GM23248 (cell line): ENCODE data around the gene LRRFIP1. TPM values are rescaled to one million over a fixed set of nuclear protein-coding genes. Genes with fewer than 3 reads are reported as not detected.

Source experiments
- DNase-seq: peaks from one replicate; pipeline ENCODE4 v3.0.0-alpha.2; 2015
- H2AFZ ChIP-seq: fragments of 200-600 bp; sonication (generic); 2 replicates; pipeline ENCODE4 v1.6.1; 2016; ENCODE audit warnings: antibody characterized with exemption
- H3F3A ChIP-seq: fragments of 200-600 bp; sonication (generic); 2 replicates; pipeline ENCODE4 v1.6.1; 2016; ENCODE audit warnings: mild to moderate bottlenecking, antibody characterized with exemption, mixed run types; ENCODE audit not compliant: insufficient read depth
- H3K27ac ChIP-seq: fragments of 200-600 bp; sonication (generic); 2 replicates; pipeline ENCODE4 v1.5.1; 2016; ENCODE audit warnings: mild to moderate bottlenecking
- H3K27me3 ChIP-seq: fragments of 200-600 bp; sonication (generic); replicated peaks from 2 replicates; pipeline ENCODE4 v1.6.1; 2016; ENCODE audit warnings: mild to moderate bottlenecking; ENCODE audit not compliant: insufficient read depth
- H3K36me3 ChIP-seq: fragments of 200-600 bp; sonication (generic); 2 replicates; pipeline ENCODE4 v1.6.1; 2016; ENCODE audit warnings: low read depth, mild to moderate bottlenecking
- H3K4me1 ChIP-seq: fragments of 200-600 bp; sonication (generic); 2 replicates; pipeline ENCODE4 v1.6.1; 2016; ENCODE audit warnings: mild to moderate bottlenecking; ENCODE audit not compliant: insufficient read depth
- H3K4me2 ChIP-seq: fragments of 200-600 bp; sonication (generic); one replicate; pipeline ENCODE4 v1.6.1; 2016; ENCODE audit warnings: mild to moderate bottlenecking; ENCODE audit not compliant: unreplicated experiment
- H3K4me3 ChIP-seq: fragments of 200-600 bp; sonication (generic); 2 replicates; pipeline ENCODE4 v1.5.1; 2016; ENCODE audit warnings: mild to moderate bottlenecking
- H3K79me2 ChIP-seq: fragments of 200-600 bp; sonication (generic); 2 replicates; pipeline ENCODE4 v1.6.1; 2016; ENCODE audit warnings: mild to moderate bottlenecking; ENCODE audit not compliant: insufficient read depth
- H3K9ac ChIP-seq: fragments of 200-600 bp; sonication (generic); 2 replicates; pipeline ENCODE4 v1.6.1; 2016; ENCODE audit warnings: mild to moderate bottlenecking
- H3K9me2 ChIP-seq: fragments of 200-600 bp; sonication (generic); 2 replicates; pipeline ENCODE4 v1.6.1; 2016; ENCODE audit warnings: mixed run types, mild to moderate bottlenecking, moderate library complexity; ENCODE audit not compliant: insufficient read depth
- H3K9me3 ChIP-seq: fragments of 200-600 bp; sonication (generic); one replicate; pipeline ENCODE4 v1.6.1; 2017; ENCODE audit warnings: low read depth
- H4K20me1 ChIP-seq: fragments of 200-600 bp; sonication (generic); 2 replicates; pipeline ENCODE4 v1.6.0; 2016; ENCODE audit not compliant: insufficient read depth
- EZH2 ChIP-seq: fragments of 200-600 bp; sonication (generic); IDR thresholded peaks from 2 replicates; pipeline ENCODE4 v1.6.1; 2018; ENCODE audit warnings: antibody characterized with exemption, mild to moderate bottlenecking; ENCODE audit not compliant: insufficient read depth, poor library complexity, severe bottlenecking
- EZH2phosphoT487 ChIP-seq: fragments of 200-600 bp; sonication (generic); IDR thresholded peaks from 2 replicates; pipeline ENCODE4 v1.6.1; 2018; ENCODE audit warnings: antibody characterized with exemption, moderate library complexity, mild to moderate bottlenecking, low read depth; ENCODE audit not compliant: insufficient read depth
- whole genome bisulfite sequencing, 2 experiments: methylation state at CpG; one replicate each; pipeline ENCODE4 v1.1.6; 2015 to 2017; ENCODE audit warnings: low lambda C conversion rate in 2 of 2, low coverage in 1 of 2; ENCODE audit errors: missing lambda C conversion rate in 2 of 2; 5-methylcytosine and 5-hydroxymethylcytosine counted together
- in situ Hi-C: fragments of 300-500 bp; cut with MboI; formaldehyde crosslinking; loops from 2 replicates; pipeline ENCODE4 v1.15.0; 2020
- polyA plus RNA-seq: library from polyadenylated mRNA; unstranded; fragments of >200 nt; fragmentation: Nextera tagmentation; extraction: Ambion mirVana; gene quantifications from 2 replicates; pipeline ENCODE4 v1.2.1, GENCODE V29; 2016
- total RNA-seq: library from RNA; depleted of rRNA; stranded (reverse); fragments of >200 nt; shearing (Covaris generic); gene quantifications from 2 replicates; pipeline ENCODE4 v1.2.3, GENCODE V29; 2014

Gene LRRFIP1
- total and polyA plus RNA-seq, 2 experiments from 2014 or later, result 84.4 to 159 TPM

- 92 to 94% methylated on average over 6 of the region's 6 CpGs for WGBS, 2 experiments
- TF ChIP-seq EZH2phosphoT487, result no peak
- no peak for TF ChIP-seq EZH2
Observed at GRCh38 chr2:237639836-237640220, 12.4 kb downstream of the LRRFIP1 start.

DNA sequence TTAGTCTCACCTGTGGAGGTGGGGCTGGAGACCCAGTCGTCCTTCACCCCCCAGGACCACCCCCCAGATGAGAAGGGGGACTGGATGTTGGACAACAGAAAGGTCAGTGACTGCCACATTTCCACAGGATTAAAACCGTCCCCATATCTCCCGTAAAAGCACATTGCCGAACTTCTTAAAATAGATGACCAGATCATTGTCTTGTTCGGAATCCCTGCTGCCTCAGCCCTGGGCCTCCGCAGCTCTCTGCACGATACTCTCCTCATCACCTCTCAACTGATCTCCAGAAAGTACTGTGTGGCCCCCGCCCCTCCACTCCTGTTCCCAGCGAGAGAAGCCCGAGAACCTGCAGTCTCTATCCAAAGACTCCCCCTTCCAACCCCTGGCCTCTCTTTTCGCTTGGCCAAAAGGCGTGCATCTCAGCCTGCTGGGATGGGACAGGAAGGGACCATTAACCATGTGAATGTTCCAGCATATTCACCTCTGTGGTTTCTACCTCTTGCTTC, 13.2 kb downstream of the LRRFIP1 start:
- Histone ChIP-seq H3K27me3 (peaks cover 5% of the 10 kb centered on the region), H3K79me2 (peaks cover 78% of the 10 kb centered on the region), H3K9me2 (no peaks in the 10 kb centered on the region), H3F3A (no peaks in the 10 kb centered on the region), H2AFZ (no peak overlapping the region), H3K9ac (no peak overlapping the region), H4K20me1 (no peaks in the 10 kb centered on the region), H3K4me2 (no peak overlapping the region), H3K36me3 (no peaks in the 10 kb centered on the region), H3K4me1 (no peaks in the 10 kb centered on the region), H3K4me3 (no peak overlapping the region), H3K9me3 (no peaks in the 10 kb centered on the region), H3K27ac (no peak overlapping the region)
- TF ChIP-seq EZH2phosphoT487 (no peak), EZH2 (no peak)
- whole genome bisulfite sequencing, 2 experiments, result 82 to 85% methylated on average over 12 of the region's 12 CpGs
- DNase-seq, result no peak
- in situ Hi-C loops, result no loop called here

More at GRCh38 chr2:237639836-237640220, 12.4 kb downstream of the LRRFIP1 start:
- no peak for DNase-seq
- Histone ChIP-seq H3K9me3 (no peaks in the 10 kb centered on the region), H3K9me2 (no peaks in the 10 kb centered on the region), H3K27ac (no peak overlapping the region), H3K4me1 (no peaks in the 10 kb centered on the region), H2AFZ (no peak overlapping the region), H3K4me3 (no peak overlapping the region), H3K9ac (no peak overlapping the region), H3K36me3 (no peaks in the 10 kb centered on the region), H3K27me3 (peaks cover 5% of the 10 kb centered on the region), H3F3A (no peaks in the 10 kb centered on the region), H3K4me2 (no peak overlapping the region), H4K20me1 (no peaks in the 10 kb centered on the region), H3K79me2 (peaks cover 84% of the 10 kb centered on the region)
- in situ Hi-C loops, result no loop called here

DNA sequence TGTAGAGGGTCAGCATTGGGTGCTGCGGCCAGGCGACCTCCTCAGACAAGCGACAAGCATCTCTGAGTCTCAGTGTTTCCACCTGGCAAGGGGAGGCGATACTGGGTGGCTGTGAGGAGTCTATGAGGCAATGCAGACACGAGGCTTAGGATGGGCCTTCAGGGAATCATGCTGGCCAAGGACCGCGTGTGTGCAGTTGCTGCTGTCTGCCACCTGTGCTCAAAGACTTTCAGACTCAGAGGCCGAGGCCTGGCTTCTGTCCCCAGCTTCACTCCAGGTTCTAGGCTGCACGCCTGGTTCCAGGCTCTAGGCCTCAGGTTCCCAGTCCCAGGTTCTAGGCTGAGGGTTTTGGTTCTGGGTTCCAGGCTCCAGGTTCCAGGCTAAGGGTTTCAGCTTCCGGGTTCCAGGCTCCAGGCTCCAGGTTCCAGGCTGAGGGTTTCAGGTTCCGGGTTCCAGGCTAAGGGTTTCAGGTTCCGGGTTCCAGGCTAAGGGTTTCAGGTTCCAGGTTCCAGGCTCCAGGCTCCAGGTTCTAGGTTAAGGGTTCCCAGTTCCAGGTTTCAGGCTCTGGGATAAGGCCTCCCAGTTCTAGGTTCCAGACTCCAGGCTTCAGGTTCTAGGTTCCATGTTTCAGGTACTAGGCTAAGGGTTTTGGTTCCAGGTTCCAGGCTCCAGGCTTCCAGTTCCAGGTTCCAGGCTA, 14.8 kb downstream of the LRRFIP1 start:
- no peaks in the 10 kb centered on the region for H4K20me1 ChIP-seq
- no peaks in the 10 kb centered on the region for H3F3A ChIP-seq
- H3K9ac ChIP-seq, result no peak overlapping the region
- no peak for DNase-seq
- no peak overlapping the region for H3K4me3 ChIP-seq
- no peaks in the 10 kb centered on the region for H3K4me1 ChIP-seq
- H3K79me2 ChIP-seq, result peaks cover 76% of the 10 kb centered on the region
- TF ChIP-seq EZH2phosphoT487 (no peak), EZH2 (no peak)
- peaks cover 5% of the 10 kb centered on the region for H3K27me3 ChIP-seq
- H3K27ac ChIP-seq, result no peak overlapping the region
- no peaks in the 10 kb centered on the region for H3K36me3 ChIP-seq
- in situ Hi-C loops, result no loop called here
- H3K9me3 ChIP-seq, result no peaks in the 10 kb centered on the region
- H3K4me2 ChIP-seq, result no peak overlapping the region
- no peak overlapping the region for H2AFZ ChIP-seq
- H3K9me2 ChIP-seq, result no peaks in the 10 kb centered on the region
- 95% methylated on average over 12 of the region's 12 CpGs for WGBS, 2 experiments

- Histone ChIP-seq H3K9me3 (no peaks in the 10 kb centered on the region), H3K4me1 (no peaks in the 10 kb centered on the region), H2AFZ (no peak overlapping the region), H3K4me3 (no peak overlapping the region), H3K27ac (no peak overlapping the region), H3K27me3 (peaks cover 5% of the 10 kb centered on the region), H3K9ac (no peak overlapping the region), H3F3A (no peaks in the 10 kb centered on the region), H3K36me3 (no peaks in the 10 kb centered on the region), H3K79me2 (peaks cover 68% of the 10 kb centered on the region), H3K9me2 (no peaks in the 10 kb centered on the region), H3K4me2 (no peak overlapping the region), H4K20me1 (no peaks in the 10 kb centered on the region)
- no peak for DNase-seq
- WGBS, 2 experiments, result 96% methylated on average over 13 of the region's 13 CpGs
- TF ChIP-seq EZH2 (no peak), EZH2phosphoT487 (no peak)
- in situ Hi-C loops, result no loop called here
Observed at GRCh38 chr2:237643066-237643465, 15.7 kb downstream of the LRRFIP1 start.
